Fibroblast of lung (primary cell): ENCODE results near the gene FAM107B. TPM values are rescaled to one million over a fixed set of nuclear protein-coding genes. Genes with fewer than 3 reads are reported as not detected.
A peak's percentile ranks its signal among the peaks of the same experiment; 100 is the strongest.

ENCODE experiments used
- DNase-seq, 2 donors: peaks; one replicate each; pipeline versions ENCODE4 v3.0.0 to v3.0.0-alpha.2; 2010; ENCODE audit warnings: low read depth in 2 of 2
- H2AFZ ChIP-seq: 2 replicates; pipeline ENCODE4 v1.5.1; 2012; ENCODE audit warnings: low read length, control low read depth, inconsistent platforms
- H3K27ac ChIP-seq: 2 replicates; pipeline ENCODE4 v1.5.1; 2011; ENCODE audit warnings: low read length, control low read depth; ENCODE audit not compliant: insufficient read depth
- H3K27me3 ChIP-seq: 2 replicates; pipeline ENCODE4 v1.5.1; 2011; ENCODE audit warnings: mild to moderate bottlenecking, low read length; ENCODE audit not compliant: control insufficient read depth, insufficient read depth
- H3K36me3 ChIP-seq: 2 replicates; pipeline ENCODE4 v1.5.1; 2011; ENCODE audit warnings: low read length; ENCODE audit not compliant: control insufficient read depth, insufficient read depth
- H3K4me1 ChIP-seq: 2 replicates; pipeline ENCODE4 v1.5.1; 2011; ENCODE audit warnings: low read length; ENCODE audit not compliant: control insufficient read depth, insufficient read depth; ENCODE audit errors: extremely low read depth
- H3K4me2 ChIP-seq: 2 replicates; pipeline ENCODE4 v1.5.1; 2011; ENCODE audit warnings: low read length, control low read depth; ENCODE audit not compliant: insufficient read depth; ENCODE audit errors: extremely low read depth
- H3K4me3 ChIP-seq, 4 experiments: fragments of 200-600 bp in 1 of 4; sonication (generic) in 1 of 4; replicated peaks in 1 of 4; 2 replicates each; pipeline ENCODE4 v1.5.1; 2011 to 2016; ENCODE audit warnings: low read length in 4 of 4, low read depth in 3 of 4, mild to moderate bottlenecking in 3 of 4, control low read depth in 2 of 4, inconsistent platforms in 1 of 4, mixed read lengths in 1 of 4; ENCODE audit not compliant: insufficient read depth in 1 of 4; ENCODE audit errors: control extremely low read depth in 1 of 4
- H3K79me2 ChIP-seq: 2 replicates; pipeline ENCODE4 v1.5.1; 2012; ENCODE audit warnings: mild to moderate bottlenecking, low read length, inconsistent platforms; ENCODE audit not compliant: control insufficient read depth, insufficient read depth
- H3K9ac ChIP-seq: 2 replicates; pipeline ENCODE4 v1.5.1; 2011; ENCODE audit warnings: mild to moderate bottlenecking, low read length, control low read depth; ENCODE audit not compliant: insufficient read depth
- H3K9me3 ChIP-seq: 2 replicates; pipeline ENCODE4 v1.5.1; 2012; ENCODE audit warnings: low read depth, low read length; ENCODE audit not compliant: control insufficient read depth, insufficient read depth
- H4K20me1 ChIP-seq: 2 replicates; pipeline ENCODE4 v1.5.1; 2011; ENCODE audit warnings: low read length; ENCODE audit not compliant: control insufficient read depth, insufficient read depth; ENCODE audit errors: extremely low read depth
- EZH2 ChIP-seq: IDR thresholded peaks from 2 replicates; pipeline ENCODE4 v1.5.1; 2012; ENCODE audit warnings: low read length, control low read depth, mild to moderate bottlenecking; ENCODE audit errors: missing control alignments
- polyA plus RNA-seq, 2 donors: library from polyadenylated mRNA; depleted of rRNA in 1 of 2; stranded (reverse) in 1 of 2; unstranded in 1 of 2; fragments of >200 nt; gene quantifications; 2 replicates each; pipeline ENCODE4 v1.2.1, GENCODE V29; 2011 to 2012; ENCODE audit warnings: missing spikeins in 1 of 2
- total RNA-seq: library from RNA; depleted of rRNA; stranded (reverse); fragments of >200 nt; gene quantifications from 2 replicates; pipeline ENCODE4 v1.2.1, GENCODE V29; 2014
- TF ChIP-seq, protein P1 (sequence below), 2 donors: IDR thresholded peaks in 1 of 2; conservative IDR thresholded peaks in 1 of 2; 1 replicate in 1 of 2; 2 replicates in 1 of 2; pipeline ENCODE4 v1.5.1; 2011 to 2012; ENCODE audit warnings: low read length in 2 of 2, control low read depth in 1 of 2, inconsistent platforms in 1 of 2, low read depth in 1 of 2, mild to moderate bottlenecking in 1 of 2

The FAM107B gene
- total and polyA plus RNA-seq, 2 donors (not counting 1 experiment from before 2014, with no cell fraction given): 29.0 to 36.0 TPM

DNA sequence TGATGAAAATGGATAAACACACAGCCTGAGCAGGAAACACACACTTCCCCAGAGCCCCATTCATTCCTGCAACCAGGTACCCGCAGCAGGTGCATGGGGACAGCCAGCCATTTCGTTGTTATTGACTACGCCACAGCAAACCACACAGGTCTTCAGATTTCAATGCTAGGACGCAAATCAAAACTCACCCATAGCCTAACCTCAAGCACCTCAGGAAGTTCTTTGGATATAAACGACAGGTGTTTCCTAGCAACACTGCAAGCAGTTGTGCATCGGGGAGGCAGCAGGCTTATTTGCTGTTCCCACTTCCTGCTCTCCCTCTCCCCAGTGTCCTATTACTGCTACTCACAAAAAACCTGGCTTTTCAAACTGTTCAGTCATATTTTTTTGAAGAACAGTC lies 267.5 kb downstream of the FAM107B start:
- H3K9me3 ChIP-seq: no peaks in the 10 kb centered on the region
- no peaks in the 10 kb centered on the region for H3K36me3 ChIP-seq
- H3K9ac ChIP-seq: no peak overlapping the region
- H3K79me2 ChIP-seq: no peaks in the 10 kb centered on the region
- H2AFZ ChIP-seq: no peak overlapping the region
- no peak overlapping the region for H3K4me3 ChIP-seq
- H3K27me3 ChIP-seq: no peaks in the 10 kb centered on the region
- no peak for DNase-seq
- H3K27ac ChIP-seq: no peak overlapping the region
- H4K20me1 ChIP-seq: no peaks in the 10 kb centered on the region
- TF ChIP-seq, protein P1, sequence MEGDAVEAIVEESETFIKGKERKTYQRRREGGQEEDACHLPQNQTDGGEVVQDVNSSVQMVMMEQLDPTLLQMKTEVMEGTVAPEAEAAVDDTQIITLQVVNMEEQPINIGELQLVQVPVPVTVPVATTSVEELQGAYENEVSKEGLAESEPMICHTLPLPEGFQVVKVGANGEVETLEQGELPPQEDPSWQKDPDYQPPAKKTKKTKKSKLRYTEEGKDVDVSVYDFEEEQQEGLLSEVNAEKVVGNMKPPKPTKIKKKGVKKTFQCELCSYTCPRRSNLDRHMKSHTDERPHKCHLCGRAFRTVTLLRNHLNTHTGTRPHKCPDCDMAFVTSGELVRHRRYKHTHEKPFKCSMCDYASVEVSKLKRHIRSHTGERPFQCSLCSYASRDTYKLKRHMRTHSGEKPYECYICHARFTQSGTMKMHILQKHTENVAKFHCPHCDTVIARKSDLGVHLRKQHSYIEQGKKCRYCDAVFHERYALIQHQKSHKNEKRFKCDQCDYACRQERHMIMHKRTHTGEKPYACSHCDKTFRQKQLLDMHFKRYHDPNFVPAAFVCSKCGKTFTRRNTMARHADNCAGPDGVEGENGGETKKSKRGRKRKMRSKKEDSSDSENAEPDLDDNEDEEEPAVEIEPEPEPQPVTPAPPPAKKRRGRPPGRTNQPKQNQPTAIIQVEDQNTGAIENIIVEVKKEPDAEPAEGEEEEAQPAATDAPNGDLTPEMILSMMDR (conservative IDR thresholded peaks at IDR 0.05 in 1 of 2, IDR thresholded peaks at IDR 0.05 in 1 of 2; ENCODE audit: low read depth in 1 of 2, low read length in 2 of 2): no peak
- no peak overlapping the region for H3K4me2 ChIP-seq
- no peaks in the 10 kb centered on the region for H3K4me1 ChIP-seq

DNA sequence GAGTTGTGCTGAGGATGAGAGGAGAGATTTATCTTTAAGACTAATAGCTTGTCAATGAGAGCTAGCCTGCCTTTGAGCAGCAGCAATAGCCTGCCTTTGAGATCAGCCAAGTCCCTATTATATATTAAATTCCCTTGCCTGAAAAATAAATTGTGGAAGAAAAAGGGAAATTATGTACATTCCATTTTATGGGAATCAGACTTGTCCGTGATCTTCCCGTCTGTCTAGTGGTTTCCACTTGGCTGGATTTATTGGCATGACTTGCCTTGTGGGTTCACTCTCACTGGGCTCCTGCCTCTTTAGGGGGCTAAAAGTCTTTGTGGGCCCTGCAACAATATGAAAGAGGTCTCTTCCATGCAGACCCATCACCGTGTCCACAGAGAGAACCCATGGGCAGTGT lies 272.3 kb downstream of the FAM107B start:
- no peaks in the 10 kb centered on the region for H3K9me3 ChIP-seq
- no peaks in the 10 kb centered on the region for H3K27me3 ChIP-seq
- TF ChIP-seq, protein P1 (conservative IDR thresholded peaks at IDR 0.05 in 1 of 2, IDR thresholded peaks at IDR 0.05 in 1 of 2; ENCODE audit: low read depth in 1 of 2, low read length in 2 of 2): no peak
- no peak for TF ChIP-seq EZH2
- H3K27ac ChIP-seq: no peak overlapping the region
- no peaks in the 10 kb centered on the region for H3K79me2 ChIP-seq
- no peak overlapping the region for H3K4me2 ChIP-seq
- H4K20me1 ChIP-seq: no peaks in the 10 kb centered on the region
- no peaks in the 10 kb centered on the region for H3K4me1 ChIP-seq
- peak in 1 of 2 donors; percentile 59 for DNase-seq
- H2AFZ ChIP-seq: no peak overlapping the region
- no peak overlapping the region for H3K9ac ChIP-seq
- no peaks in the 10 kb centered on the region for H3K36me3 ChIP-seq
- no peak overlapping the region for H3K4me3 ChIP-seq

DNA sequence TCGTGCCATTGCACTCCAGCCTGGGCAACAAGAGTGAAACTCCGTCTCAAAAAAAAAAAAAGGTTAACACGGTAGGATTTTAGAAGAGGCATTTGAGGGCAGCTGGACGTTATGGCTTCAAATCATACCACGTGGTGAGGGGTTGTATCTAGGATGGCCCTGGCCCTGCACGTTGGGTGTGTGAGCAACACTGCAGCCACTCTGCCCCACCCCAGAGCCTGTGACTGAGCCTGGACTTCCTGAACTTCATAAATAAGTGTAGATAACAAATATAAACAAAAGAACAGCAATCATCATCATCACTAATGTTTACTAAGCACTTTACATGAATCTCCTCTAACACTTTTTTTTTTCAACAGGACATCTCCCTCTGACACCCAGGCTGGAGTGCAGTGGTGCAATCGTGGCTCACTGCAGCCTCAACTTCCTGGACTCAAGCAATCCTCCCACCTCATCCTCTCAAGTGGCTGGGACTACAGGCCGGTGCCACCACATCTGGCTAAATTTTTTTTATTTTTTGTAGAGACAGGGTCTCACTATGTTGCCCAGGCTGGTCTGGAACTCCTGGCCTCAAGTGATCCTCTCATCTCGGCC lies 274.4 kb downstream of the FAM107B start:
- no peaks in the 10 kb centered on the region for H3K36me3 ChIP-seq
- H3K79me2 ChIP-seq: no peaks in the 10 kb centered on the region
- H3K4me2 ChIP-seq: no peak overlapping the region
- no peaks in the 10 kb centered on the region for H4K20me1 ChIP-seq
- H3K27me3 ChIP-seq: no peaks in the 10 kb centered on the region
- no peak overlapping the region for H3K4me3 ChIP-seq
- H3K9me3 ChIP-seq: no peaks in the 10 kb centered on the region
- no peaks in the 10 kb centered on the region for H3K4me1 ChIP-seq
- DNase-seq: no peak
- no peak overlapping the region for H2AFZ ChIP-seq
- H3K27ac ChIP-seq: no peak overlapping the region
- TF ChIP-seq, protein P1 (conservative IDR thresholded peaks at IDR 0.05 in 1 of 2, IDR thresholded peaks at IDR 0.05 in 1 of 2; ENCODE audit: low read depth in 1 of 2, low read length in 2 of 2): no peak
- TF ChIP-seq EZH2: no peak
- H3K9ac ChIP-seq: no peak overlapping the region
